Fibroblast of the conjunctiva (primary cell): ENCODE results near the gene SIGLEC6.

Experiments used
- DNase-seq: peaks from one replicate; pipeline ENCODE4 v3.0.0-alpha.2; 2010; ENCODE audit warnings: low read depth

The SIGLEC6 gene

DNA sequence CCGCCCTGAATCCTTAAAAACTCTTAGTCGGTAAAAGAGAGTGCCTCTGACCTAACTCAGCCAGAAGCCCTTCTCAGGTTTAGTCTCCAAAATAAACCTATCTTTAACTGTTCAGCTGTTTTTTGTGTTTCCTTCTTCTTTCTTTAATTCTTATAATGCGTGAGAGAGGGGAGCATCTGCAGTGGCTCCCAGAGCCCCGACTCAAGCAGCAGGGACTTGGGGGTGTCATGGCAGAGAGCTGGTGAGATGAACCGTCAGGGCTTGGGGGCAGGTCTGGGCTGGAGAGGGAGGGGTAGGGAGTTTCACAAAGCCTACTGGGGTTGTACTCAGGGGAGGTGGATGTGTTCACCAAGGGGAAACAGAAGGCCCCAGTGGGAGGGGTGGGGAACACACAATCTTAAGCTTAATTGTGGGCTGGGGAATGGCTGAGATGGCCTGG lies 16.8 kb upstream of the SIGLEC6 start:
- no peak for DNase-seq

DNA sequence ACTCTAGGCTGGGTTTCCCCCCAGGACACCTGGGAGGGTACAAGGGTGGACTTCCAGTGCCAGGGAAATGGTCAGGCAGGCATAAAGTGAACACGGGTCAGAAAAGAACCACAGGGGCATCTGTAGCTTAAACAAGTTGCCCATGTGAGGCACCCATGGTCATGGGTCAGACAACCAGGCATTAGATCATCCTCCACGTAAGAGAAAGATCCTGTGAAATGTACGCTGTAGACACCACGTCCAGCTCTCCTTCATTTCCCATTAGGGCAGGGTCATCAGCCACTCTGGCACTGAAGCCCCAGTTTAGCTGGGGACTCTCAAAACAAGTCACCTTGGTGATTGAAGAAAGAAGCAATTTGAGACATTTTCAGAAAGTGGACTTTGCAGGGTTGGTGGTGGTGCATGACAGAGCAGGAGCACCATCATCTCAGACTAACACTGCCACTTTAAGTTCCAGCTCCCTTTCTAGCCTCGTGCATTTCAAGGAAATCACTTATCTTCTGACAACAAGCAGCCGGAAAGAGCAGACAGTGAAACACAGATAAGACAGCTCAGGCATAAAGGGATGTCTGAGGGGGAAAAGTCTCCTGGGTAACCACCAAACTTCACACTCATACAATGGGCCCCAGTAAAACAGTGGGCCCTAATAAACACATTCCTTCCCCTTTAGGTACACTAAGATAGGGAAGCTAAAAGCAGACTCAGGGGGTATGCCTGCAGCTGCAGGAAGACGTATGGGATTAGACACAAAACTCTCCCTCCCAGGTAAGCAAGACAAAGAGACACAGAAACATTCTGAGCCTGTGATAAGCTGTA lies 16.1 kb upstream of the SIGLEC6 start:
- DNase-seq = no peak

DNA sequence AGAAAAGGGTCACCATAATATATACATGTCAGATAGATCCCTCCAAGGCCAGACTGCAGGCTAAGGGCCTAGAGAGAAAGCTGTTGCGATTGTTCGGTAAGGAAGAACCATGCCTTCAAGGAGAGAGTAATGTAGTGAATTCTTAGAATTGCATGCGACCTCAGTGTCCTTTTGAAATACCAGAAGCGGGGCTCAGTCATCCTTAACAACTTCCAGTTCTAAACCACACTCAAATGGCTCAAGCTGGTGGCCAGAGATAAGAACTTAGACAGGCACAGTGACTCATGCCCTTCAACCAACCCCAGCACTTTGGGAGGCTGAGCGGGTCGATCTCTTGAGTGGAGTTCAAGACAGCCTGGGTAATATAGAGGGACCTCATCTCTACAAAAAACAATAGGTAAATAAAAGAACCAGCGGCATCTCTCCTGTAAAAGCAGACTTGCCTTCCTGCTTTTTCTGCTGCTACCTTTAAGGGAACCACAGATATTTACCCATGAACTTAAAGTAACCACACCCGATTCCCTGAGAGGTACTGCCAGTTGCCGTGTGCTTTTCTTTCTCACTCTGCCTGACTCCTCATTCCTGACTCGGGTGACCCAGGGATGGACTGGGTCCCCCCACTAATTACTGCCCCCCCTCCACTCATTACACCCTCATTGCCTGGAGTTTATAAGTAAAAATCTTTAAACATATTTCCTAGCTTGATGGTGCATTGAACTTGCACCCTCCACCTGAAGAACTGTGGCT lies 15.4 kb upstream of the SIGLEC6 start:
- DNase-seq = no peak

DNA sequence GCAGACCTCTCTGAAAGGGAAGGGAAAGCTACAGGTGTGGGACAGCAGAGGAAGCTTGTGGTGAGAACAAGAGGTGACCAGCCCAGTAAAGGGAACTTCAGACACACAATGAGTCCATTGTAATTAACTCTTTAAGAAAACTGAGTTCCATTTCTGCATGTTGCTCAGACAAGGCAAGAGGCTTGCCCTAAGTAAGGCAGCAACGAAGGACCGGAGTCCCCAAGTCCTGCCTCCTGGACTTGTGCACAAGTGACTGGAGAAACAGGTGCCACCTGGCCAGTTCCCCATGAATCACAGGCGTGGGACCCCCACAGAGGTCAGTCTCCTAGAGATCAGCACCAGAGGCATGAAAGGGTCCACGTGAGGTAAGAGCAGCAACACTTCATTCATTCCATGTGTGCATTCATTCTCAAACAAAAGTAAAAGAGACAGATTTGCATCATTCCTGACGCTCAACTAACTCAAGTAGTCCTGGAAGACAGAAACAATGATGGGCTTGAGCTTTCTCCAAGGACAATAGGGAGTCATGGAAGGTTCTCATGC lies 14.7 kb upstream of the SIGLEC6 start:
- DNase-seq = no peak

DNA sequence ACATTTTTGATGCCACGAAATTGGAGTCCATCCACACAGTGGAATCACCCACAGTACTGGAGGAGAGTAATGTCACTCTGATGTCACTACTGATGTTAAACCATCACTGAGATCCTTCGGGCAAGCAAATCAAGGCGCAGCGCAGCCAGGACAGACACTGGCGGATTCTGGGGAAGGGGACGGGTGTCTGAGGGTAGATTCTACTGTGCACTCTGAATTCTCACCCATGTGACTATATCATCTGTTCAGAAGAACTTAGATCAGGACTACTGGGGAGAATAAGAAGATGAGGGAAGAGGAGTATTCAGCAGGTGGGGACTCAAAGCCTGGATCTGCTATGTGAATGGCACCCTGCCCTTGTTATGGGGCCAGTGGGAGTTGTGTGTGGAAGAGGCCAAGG lies 12.6 kb upstream of the SIGLEC6 start:
- no peak for DNase-seq

DNA sequence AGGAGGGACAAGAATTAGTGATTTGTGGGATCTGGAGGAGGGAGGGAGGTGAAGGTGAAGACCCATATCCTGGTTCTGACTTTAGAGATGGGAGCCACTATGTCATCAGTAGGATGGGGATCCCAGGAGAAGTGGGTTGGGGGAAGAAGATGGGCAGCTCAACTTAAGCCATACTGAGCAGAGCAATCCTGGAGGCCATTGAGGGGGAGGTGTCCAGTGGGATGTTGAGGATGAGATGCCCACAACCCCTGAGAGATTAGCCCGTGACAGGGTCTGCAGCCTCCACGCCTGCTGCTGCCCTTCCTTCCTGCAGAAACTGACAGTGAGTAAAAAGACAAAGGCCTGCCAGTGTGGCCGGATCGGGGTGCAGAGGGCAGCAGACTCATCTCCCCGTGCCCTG lies 11.2 kb upstream of the SIGLEC6 start:
- DNase-seq = no peak

DNA sequence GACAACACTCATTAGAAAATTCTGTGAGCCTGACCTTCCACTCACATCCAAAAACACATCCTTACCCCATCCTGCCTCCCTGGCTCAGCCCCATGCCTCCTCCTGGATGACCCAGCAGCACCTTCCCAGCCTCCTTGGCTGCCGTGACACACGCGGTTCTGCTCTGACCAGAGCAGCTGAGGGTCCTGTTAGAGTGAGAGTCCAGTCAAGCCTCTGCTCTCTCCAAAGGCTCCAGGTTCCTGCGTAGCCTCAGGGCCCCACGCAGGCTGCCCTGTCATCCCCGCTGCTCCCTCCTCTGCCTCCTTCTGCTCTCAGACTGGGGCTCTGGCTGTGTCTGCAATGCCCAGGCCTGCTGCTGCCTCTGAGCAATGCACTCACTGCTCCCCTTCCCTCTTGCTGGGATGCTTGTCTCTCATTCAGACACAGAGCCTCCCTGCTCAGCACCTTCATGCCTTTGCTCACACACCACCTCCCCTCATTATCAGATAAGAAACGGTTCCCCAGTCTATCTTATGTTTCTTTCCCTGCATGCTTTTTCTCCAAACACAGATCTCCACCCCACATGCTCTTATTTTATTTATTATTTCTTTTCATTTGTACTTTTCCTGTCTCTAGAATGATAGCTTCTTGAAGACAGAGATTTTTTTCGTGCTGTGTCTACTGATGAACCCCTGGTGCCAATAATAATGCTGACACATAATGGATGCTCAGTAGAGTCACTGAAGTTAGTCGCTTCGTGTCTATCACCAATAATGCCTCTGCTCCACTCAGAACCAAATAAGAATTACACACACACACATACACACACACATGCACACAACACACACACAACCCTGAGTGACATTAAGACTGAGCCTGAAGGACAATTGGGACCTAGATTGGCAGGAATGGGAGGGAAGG lies 10.2 kb upstream of the SIGLEC6 start:
- DNase-seq = no peak

DNA sequence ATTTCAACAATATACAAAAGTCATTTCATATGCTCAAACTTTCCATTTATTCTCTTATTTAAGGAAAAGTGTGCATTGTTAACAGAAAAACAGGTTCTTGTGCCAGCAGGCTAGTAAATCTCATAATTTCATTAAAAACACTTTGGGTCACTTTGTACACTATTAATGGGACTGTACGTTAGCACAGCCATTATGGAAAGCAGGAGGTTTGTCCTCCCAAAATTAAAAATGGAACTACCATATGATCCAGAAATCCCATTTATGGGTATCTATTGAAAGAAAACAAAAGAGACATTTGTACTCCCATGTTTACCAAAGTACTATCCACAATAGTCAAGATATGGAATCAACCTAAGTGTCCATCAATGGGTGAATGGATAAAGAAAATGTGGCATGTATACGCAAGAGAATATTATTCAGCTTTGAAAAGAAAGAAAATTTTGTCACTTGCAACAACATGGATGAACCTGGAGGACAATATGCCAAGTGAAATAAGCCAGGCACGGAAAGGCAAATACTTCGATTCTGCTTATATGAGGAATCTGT lies 8.4 kb upstream of the SIGLEC6 start:
- DNase-seq = no peak

DNA sequence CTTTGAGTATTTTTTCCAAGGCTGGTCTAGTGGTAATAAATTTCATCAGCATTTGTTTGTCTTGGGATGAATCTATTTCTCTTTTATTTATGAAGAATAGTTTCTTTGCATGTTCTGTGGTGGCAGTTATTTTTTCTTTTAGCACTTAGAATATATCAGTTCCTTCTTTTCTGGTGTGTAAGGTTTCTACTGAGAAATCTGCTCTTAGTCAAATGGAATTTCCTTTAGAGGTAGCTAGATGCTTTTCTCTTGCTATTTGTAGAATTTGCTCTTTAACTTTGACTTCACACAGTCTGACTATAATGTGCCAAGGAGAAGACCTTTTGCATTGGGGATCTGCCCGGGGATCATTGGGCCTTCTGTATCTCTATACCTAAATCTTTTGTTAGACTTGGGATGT lies 4.1 kb upstream of the SIGLEC6 start:
- DNase-seq = no peak

DNA sequence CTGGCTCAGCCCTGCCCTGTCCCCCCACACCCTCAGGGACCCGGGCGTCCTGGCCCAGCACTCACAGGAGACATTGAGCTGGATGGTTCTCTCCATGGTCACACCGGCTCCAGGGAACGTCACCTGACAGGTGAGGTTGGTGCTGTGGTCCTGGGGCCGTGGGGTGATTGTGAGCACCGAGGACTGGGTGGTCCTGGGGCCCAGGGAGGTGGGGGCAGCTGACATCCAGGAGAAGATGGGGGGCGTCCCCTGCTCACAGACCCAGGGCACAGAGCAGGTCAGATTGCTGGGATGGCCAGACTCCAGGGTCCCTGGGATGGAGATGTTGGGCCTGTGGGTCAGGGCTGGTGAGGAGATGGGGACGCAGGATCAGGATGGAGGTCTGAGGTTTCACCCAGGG lies 854 bp downstream of the SIGLEC6 start:
- DNase-seq = no peak

DNA sequence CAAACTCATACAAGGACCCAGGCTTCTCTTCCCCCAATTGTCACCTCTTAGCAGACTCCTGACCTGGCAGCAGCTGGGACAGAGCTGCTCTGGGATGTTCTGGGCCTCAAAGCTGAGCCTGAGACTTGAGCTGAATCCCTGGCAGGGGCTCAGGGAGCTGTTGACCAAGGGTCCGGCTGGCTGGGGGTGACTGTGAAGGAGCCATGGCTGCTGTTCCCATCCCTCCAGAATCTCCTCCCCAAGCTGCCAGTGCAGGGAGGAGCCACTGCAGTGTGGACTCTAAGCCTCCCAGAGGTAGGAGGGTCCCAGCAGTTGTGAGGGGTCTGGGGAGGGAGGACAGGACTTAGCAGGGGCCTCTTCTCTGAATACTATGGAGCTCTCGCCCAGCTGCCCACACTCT lies 2.2 kb downstream of the SIGLEC6 start:
- no peak for DNase-seq

DNA sequence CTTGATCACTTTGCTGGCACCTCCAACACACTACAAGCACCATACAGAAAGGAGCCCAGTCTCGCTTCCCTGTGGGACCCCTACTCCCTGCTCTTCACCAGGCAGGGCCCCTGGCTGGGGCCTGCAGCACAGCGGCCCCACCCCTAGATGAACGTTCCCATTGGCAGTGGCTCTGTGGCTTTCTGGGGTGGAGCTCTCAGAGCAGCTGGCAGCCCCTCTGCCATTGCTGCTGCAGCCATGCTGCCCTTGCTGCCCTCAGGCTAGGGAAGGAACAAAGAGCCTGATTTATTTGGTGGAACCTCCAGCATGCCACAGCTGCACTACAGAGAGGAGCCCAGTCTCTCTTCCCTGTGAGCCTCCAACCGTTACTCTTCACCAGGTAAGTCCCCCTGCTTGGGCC lies 5.8 kb downstream of the SIGLEC6 start:
- no peak for DNase-seq

DNA sequence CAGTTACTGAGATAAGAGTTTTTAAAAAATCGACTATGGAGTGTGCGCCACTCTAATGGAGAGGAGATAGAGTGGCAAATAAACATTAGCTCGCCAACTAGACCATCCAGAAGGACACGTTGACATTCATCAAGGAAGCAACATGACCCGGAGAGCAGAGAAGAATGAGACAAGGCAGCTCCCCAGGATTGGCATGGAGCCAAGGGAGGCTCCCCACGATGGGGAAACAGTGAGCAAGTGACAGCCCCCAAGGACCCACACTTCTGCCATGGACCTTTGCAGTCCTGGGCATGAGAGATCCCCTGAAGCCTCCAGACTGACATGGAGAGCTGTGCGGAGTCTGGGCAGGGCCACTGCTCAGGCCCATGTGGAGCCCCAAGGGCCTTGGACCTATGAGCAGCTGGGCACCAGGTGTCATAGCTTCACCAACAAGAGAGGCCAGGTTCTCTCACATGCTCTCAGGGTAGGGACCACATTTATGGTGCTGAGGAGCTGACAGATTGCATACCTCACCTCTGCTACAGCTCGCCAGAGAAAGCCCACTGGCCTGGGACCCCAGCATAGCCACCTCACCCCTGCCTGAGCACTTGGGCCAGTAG lies 6.7 kb downstream of the SIGLEC6 start:
- no peak for DNase-seq

DNA sequence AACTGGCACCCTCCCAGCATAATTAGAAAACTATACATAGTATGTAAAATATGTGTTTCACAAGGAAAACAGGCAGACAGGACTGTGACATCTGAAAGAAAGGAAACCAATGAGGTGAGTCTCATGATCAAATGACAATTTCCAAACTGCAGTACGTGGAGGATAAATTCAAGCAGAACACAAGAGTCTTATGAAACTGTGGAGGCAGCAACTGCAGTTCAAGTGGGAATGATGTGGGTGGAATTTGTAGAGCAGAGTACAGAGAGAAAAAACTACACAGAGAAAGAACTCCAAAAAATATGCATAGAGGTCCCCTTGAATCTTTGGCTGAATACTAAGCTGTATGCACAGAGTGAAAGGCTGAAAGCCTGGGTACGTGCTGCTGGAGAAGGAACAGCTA lies 9.7 kb downstream of the SIGLEC6 start:
- DNase-seq = no peak

DNA sequence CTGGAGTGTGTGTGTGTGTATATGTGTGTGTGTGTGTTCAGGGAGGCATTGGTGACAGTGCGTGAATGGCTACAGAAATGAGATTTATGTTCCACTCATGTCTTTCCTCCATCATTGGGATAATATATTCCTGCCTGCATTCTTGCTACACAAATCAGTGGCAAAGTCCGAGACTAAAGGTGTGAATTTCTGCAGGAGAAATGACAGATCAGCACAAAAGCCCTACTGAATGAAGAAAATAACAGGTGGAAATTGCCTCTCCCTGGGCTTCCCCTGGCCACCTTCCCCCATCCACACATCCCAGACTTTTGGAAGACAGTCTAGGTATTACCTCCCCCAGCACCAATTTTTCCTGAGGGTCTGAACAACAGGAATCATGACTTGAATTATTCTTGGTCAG lies 10.1 kb downstream of the SIGLEC6 start:
- DNase-seq = no peak

DNA sequence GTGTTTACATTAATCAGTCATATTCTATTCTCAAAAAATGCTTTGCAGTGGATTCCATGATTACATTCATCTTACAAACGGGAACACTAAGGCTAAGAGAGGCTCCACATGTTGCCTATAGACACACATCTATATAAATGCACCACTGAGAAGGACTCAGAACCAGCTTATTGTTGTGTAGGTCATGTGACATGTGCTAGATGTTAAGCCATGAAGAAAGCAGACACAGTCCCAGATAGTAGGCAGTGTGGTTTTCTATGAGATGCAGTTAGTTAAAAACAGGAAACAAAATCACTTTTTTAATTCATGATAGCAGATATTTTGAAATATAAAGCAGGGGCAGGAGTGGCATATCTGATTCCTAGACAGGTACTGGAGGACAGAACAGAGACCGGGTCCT lies 10.7 kb downstream of the SIGLEC6 start:
- no peak for DNase-seq

DNA sequence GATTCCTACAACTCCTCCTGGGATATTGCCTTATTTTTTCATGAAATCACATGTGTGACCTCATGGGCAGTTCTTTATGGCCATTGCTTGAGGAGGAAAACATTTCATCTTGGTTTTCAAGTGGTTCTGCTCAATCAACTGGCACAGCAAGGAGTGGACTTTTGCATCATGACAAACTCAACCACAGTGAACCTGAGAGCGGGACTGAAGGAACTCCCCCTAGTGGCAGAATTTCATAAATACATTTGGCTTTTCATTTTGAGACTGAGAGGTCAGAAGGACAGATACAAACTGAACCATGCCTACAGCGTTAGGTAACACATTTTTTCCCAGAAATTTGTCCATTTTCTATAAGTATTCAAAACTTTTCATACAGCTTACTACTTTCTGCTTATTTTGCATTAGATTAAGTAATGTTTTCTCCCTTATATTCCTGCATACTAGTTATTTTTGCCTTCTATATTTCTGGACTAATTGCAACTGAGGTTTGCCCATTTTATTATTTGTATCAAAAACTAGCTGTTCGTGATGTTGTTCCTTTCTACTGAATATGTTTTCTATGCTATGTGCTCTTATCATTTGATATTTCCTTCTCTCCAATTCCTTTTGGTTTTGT lies 16.5 kb downstream of the SIGLEC6 start:
- peak; percentile 16 for DNase-seq

DNA sequence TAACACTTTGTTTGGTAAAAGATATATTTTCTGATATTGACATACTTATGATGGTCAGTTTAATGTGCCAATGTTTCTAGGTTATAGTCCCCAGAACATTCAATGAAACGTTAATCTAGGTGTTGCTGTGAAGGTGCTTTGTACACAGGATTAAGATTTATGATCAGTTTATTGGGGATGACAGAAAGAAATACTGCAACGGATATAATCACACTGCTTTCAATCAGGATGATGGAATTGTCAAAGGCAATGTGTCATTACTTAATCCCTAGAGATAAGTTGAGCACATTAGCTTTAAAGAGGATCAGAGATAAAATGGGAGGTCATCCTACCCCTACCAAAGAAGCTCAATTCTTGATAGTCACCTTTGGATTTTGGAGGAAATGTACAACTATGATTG lies 17.5 kb downstream of the SIGLEC6 start:
- DNase-seq = no peak

DNA sequence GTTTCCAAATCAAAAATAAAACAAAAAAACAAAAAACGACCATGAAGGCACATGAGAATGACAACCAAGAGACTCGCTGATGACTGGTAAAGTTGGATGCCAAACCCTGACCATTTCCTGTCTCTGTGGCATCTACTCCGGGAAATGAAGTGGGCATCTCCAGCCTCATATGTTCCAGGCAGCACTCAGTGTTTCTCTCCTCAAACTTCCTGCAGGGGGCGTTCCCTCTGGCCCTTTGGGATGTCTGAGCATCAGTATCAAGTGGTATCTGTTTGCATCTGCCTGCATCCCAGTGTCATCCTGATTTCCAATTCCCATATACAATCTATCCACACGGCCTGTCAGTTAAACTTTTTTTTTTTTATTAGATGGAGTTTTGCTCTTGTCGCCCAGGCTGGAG lies 20.1 kb downstream of the SIGLEC6 start:
- no peak for DNase-seq

DNA sequence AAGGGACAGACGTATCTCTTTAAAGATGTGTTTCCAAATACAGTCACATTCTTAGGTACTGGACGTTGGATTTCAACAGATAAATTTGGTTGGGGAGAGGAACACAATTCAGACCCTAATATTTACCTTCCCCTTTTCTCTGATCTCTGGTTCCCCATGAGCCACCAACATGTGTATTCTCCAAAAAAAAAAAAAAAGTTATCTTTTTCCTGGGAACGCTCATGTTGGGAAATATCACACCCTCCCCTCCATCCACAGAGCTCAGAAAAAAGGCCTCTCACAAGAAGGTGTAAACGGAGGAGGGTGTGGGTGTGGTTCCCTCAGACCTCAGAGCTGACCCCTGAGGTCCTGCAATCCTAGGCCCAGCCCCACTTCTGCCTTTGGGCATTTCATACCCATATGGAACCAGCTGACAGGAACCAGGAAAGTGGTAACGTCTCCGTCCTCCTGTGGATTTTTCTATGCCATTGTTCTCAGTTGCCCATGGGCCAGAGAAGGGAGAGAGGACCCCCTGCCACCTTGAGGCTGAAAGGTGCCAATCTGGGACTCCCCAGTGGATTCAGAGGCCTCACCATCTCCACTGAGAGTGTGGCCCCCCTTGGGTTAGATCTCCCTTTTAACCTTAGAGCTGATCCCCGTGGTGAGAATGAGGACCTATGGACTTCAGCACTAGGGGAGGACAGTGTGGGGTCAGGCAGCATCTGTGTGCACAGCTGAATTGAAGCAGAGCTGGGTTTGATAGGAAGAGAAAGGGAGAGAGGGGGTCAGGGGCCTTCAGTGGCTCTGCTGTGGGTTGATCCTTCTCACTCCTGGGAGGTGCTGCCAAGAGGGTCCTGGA lies 21.4 kb downstream of the SIGLEC6 start:
- DNase-seq = no peak
